Activated CD4-positive, alpha-beta T cell treated with anti-CD3 and anti-CD28 coated beads, Interleukin-2, amount 50 U/mL, for 24 hours (primary cell): ENCODE measurements around the gene ROR1.
A peak's percentile ranks its signal among the peaks of the same experiment; 100 is the strongest.

Source experiments
- DNase-seq, 2 donors: peaks; one replicate each; pipeline ENCODE4 v3.0.0-alpha.2; 2020; ENCODE audit warnings: low read depth in 1 of 2, low spot score in 1 of 2

Gene ROR1

DNA sequence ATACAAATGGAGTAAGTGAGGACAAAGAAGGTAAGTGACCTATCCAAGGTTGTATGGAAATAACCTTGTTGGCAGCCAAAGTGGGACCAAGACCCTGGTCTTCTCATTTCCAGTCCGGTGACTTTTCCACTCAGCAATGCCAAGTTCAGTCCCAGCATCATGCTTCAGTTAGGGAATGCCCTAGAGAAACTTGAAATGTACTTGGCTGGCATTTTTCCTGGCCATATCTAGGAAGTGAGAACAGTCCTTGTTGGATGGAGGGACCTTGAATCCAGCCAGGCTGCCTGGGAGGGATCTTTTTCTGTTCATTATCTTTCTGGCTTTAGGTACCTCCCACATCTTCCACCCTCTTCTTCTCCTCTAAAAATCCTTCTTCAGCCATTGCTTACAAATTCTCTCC is 352.8 kb downstream of the ROR1 start:
- DNase-seq = no peak

- DNase-seq = no peak
These were observed 353.5 kb downstream of the ROR1 start for GRCh38 chr1:64127297-64127696.

DNA sequence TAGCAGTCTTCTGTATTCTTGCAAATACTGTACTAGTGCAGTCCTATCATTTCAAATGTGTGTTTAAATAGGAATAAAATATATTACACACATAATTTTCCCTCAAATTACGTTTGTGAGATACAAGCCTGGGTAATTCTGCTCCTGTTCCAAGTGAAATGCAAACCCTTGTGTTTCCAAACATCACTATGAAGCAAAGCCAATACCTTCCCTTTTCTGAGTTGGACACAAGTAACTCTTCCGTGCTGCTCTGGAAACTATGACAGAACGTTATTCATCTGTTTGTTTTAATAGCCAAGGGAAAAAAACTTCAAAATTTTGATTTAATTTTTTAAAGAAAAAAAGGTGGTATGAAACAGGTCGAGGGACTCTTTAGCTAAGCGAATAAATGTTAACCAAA is 355.9 kb downstream of the ROR1 start:
- DNase-seq = no peak

DNA sequence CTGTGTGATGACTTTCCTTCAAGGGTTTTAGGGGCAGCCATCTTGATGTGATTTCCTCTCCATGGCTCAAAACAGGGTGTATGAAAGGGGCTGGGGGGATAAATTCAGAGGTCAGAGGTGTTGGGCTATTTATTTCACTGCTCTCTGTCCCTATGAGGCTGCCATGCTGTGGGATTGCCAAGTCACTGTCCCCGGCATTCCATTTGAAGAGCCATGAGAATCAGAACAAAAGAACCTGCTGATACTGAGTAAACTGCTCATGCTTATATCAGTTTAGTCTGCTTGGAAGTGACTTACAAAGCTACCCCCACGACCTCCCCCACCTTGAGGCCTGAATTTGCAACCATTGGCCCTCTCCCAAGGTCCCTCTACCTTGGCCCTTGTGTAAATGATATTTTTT is 357.3 kb downstream of the ROR1 start:
- no peak for DNase-seq

DNA sequence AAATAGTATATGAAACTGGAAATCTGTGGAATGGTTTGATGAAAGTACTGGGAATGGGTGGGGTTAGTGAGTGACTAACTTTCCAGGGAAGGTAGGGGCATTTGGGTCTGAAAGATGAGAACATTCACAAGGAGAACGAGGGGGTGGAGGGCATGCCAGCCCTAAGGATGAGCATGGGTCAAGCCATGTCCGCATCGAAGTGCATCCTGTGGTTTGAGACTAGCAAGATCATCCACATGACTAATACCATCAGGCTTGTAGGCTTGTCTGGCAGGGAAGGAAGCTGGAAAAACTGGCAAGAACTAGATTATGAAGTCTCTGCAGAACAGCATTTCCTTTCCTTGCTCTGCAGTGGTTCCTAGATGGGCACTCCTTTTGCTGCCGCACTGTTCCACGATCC is 359.2 kb downstream of the ROR1 start:
- DNase-seq = no peak

GRCh38 chr1:64135462-64136223 is 361.8 kb downstream of the ROR1 start:
- no peak for DNase-seq

DNA sequence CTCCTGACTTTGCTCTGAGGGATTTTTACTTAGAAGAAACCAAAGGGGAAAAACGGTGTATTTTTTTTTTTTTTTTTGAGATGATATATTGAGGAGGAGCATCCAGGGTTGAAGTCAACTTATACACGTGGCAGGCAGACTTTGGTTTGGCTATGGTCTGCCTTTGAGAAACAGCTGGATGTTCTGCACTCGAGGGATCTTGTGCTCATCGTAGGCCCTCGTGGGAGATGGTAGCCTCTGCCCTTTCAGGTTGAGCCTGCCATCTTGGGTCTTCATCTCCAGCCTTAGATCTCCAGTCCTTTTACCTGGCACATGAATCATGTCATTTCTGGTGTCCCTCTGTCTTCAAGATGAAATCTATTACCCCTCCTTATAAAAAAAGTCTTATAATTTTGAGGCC is 362.5 kb downstream of the ROR1 start:
- no peak for DNase-seq

DNA sequence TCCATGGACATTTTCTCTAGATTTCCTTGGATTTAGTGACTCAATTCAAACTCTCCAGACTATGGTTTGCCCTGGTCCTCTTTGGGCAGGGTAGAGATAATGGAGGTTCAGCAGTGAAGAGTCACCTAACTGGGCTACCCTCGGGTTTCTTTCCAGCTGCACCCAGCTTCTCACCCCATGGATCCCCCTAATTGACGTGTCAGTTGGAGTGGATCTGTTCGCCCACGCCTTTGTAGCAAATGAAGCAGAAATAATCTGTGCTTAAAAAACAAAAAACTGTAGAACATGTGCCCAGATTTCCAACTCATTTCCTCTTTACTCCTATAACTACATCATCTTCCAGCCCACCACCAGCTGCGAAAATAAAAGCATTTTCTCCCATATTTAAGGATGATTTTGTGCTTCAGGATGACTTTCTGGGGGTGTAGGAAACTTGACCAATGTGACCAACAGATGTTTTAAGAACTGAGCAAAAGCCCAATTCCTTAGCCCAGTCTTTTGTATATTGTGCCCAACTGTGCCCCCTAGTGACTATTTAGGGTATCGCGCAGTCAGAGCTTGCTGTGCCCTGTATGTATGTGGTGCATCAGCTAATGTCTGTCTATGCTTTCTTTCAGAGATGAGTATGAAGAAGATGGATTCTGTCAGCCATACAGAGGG is 363.1 kb downstream of the ROR1 start:
- DNase-seq = peak; percentile 35 to 58

- no peak for DNase-seq
These were observed 363.6 kb downstream of the ROR1 start for GRCh38 chr1:64137412-64137803.

GRCh38 chr1:64139877-64140276 is 366.1 kb downstream of the ROR1 start:
- no peak for DNase-seq

- DNase-seq = no peak
These were observed 366.8 kb downstream of the ROR1 start for GRCh38 chr1:64140596-64140995.

- DNase-seq = no peak
These were observed 373.4 kb downstream of the ROR1 start for GRCh38 chr1:64147045-64147724.

GRCh38 chr1:64147759-64148158 is 373.9 kb downstream of the ROR1 start:
- DNase-seq = no peak

- DNase-seq = no peak
These were observed 376.4 kb downstream of the ROR1 start for GRCh38 chr1:64150266-64150665.

GRCh38 chr1:64150729-64151230 is 377.0 kb downstream of the ROR1 start:
- DNase-seq = no peak

DNA sequence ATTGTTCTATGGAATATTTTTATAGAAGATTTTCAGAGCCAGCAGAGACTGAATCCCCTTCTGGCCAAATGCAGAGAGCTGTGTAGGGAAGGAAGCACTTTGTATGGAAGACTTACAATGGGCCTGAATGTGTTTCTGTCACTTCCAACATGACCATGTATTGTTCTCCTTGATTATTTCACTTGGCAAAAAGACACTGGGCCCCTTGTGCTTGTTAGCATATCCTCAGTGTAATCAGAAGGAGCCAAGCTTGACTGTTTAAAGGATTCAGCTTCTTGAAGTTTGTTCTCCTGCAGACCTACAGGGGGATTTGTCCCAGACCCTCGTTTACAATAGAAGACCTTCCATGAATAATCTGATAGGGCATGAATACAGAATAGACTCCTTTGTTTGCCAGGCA is 381.5 kb downstream of the ROR1 start:
- DNase-seq = no peak

DNA sequence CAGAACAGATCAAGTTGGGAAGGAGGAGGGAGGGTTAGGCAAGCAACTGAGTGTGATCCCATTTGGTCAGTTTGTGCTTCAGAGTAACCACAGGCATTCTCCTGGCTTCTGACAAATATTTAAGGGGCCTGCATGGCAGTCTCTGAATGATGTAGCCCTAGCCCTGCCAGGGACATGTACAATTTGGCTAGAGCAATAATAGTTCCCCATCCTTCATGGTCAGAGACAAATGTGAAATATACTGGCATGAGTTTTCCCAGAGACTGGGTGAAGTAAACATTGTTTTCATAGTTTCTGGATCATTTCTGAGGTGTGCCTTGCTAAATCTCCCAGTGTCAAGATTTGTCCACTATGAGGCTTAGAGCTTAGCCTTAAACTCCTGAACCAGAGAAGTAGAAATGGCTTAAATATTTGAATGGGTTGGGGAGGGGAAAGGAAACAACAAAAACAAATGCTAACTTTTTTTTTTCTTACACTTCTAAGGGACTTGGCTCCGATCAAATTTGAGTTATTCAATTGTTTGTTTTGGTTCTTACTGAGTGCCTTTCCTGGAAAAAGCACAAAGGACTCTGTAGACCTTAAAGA is 387.6 kb downstream of the ROR1 start:
- DNase-seq = no peak

DNA sequence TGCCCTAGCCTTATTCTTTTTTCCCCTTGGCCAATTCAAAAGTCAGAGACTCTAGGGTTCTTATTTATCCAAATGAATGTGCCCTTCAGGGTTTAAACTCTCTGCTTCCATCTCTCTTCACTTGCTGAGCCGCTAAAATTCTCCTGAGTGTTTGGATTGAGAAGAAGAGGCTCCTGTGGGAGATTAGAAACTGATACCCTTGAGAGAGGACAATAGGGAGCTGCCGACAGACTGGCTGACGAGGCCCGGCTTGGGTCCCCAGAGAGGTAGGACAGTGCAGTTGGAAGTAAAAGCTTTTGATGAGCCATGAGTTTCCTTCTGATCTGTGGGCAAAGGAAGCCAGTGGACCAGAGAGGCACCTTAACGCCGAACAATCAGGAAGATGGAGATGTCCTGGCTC is 388.3 kb downstream of the ROR1 start:
- no peak for DNase-seq

GRCh38 chr1:64162804-64163203 is 389.0 kb downstream of the ROR1 start:
- DNase-seq = no peak

DNA sequence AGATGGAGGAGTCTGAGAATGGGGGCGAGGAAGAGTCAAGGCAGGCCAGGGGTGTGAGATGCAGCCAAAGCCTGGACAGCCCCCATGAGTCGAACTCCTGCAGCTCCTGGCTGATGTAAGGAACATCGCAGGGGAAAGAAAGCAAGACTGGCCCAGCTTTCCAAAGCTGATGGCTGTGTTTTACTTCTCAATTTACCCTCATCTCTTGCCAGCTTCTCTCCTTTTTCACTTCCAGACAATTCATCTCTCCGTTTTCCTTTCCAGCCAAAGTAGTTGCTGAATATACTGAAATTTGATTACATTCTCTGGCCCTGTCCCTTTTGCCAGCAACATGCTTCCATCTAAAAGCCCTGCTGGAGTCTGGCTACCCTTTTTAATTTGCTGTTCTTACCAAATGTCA is 389.6 kb downstream of the ROR1 start:
- DNase-seq = no peak

DNA sequence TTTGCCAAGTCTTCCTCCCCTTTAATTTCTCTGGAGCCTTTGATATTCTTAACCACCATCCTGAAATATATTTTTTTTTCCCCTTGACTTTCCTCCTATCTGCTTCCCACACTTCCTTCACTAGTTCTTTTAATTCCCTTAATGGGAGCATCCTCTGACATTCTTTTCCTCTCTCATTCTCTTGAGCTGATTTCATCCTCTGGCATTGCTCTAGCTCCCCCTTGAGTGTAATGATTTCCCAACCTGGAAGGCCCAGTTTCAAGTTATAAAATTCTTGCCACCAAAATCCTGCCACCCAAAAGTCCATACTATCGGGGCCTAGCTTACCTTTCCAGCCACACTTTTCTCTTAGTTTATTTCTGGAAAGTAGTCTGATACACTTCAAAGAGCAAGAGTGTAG is 390.2 kb downstream of the ROR1 start:
- DNase-seq = no peak

GRCh38 chr1:64166629-64167028 is 392.8 kb downstream of the ROR1 start:
- DNase-seq = no peak
